ENCODE data around the gene MS4A14.
"Not testable (repeated sequence)": the region's sequence is repeated elsewhere in the genome, so short reads cannot be mapped to it uniquely, and the experiment has no call there.

MS4A14 gene

DNA sequence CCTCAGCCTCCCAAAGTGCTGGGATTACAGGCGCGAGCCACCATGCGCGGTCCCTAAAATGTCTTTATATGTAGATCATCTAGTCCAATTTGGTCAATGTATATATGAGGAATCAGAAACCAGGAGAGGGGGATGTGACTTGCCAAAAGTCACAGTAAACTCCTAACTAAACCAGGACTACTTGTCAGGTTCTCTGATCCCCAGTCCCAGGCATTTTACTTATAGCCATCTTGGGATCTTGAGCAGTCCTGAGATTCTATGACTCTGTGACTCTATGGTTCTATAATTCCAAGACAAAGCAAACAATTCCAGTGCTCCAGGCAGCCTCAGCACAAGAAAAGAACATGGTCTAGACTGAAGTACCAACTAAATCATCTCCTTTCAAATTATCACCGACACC is 33.0 kb downstream of the MS4A14 start, which contains the start of gene MS4A5:
Gene MS4A5, plus strand, starts transcription at position 301 of the 400 bp plus-strand sequence. CDS start 103 bp downstream, outside the sequence.
- peak within 1 kb of the TSS; percentile 26 for H3K27ac Mint-ChIP-seq
- no peaks in the 10 kb centered on the region for H3K9me3 Mint-ChIP-seq
- H3K4me3 Mint-ChIP-seq, result no peak within 1 kb of the TSS
- H3K27me3 Mint-ChIP-seq, result no peaks in the 10 kb centered on the region
- ATAC-seq, result no peak
- no peaks in the 10 kb centered on the region for H3K36me3 Mint-ChIP-seq
- H3K4me1 Mint-ChIP-seq, result peaks cover 6% of the 10 kb centered on the region

DNA sequence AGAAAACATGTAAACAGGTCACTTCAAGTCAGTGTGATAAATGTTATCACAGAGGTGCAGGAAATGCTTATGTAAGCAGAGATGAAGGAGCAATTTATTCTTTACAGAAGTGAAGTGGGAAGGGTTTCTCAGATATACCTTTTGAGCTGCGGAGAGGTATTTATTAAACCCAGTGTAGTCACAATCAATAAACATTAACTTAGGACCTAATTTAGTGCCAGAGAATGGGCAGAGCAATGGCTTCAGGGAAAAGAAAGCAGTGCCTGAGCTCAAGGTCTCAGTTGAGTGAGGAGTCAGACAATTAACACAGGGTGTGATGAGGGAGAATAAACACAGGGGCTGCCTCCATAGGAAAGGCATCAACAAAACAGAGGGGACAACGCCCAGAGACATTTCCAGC is 35.0 kb downstream of the MS4A14 start:
- ATAC-seq, result no peak
- Mint-ChIP-seq H3K27me3 (no peaks in the 10 kb centered on the region), H3K4me1 (peaks cover 6% of the 10 kb centered on the region)

DNA sequence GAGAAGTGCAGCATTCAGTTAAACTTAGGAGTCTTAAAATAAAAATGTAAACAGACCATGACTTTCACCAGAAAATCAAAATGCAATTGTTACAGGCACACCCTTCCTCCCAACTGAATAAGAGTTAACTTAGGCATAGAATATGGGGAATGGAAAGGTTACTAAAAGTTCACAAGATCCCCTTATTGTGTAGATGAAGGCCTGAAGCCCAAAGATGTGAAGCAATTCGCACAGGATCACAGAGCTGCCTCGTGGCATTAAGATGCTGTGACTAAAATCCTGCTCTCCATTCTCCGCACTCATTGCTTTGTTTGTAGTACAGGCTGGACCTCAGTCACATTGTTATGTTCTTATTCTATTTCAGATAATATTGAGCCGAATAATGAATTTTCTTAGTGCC is 37.1 kb downstream of the MS4A14 start:
- Mint-ChIP-seq H3K9me3 (no peaks in the 10 kb centered on the region), H3K36me3 (no peaks in the 10 kb centered on the region), H3K4me3 (no peak overlapping the region), H3K27me3 (no peaks in the 10 kb centered on the region), H3K27ac (no peak overlapping the region), H3K4me1 (peaks cover 6% of the 10 kb centered on the region)
- ATAC-seq, result no peak

More for the DNA sequence above, 35.0 kb downstream of the MS4A14 start:
- Mint-ChIP-seq H3K9me3 (no peaks in the 10 kb centered on the region), H3K36me3 (no peaks in the 10 kb centered on the region), H3K27ac (no peak overlapping the region), H3K4me3 (no peak overlapping the region)

DNA sequence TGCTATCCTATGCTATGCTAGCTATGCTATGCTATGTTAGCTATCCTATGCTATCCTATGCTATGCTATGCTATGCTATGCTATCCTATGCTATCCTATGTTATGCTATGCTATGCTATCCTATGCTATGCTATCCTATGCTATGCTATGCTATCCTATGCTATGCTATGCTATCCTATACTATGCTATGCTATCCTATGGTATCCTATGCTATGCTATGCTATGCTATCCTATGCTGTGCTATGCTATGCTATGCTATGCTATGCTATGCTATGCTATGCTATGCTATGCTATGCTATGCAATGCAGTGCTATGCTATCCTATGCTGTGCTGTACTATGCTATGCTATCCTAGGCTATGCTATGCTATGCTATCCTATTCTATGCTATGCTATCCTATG is 50.8 kb downstream of the MS4A14 start:
- no peak overlapping the region for H3K4me3 Mint-ChIP-seq
- H3K9me3 Mint-ChIP-seq, result no peaks in the 10 kb centered on the region
- H3K4me1 Mint-ChIP-seq, result peaks cover 50% of the 10 kb centered on the region
- H3K27ac Mint-ChIP-seq, result peak overlapping the region; percentile 97
- H3K36me3 Mint-ChIP-seq, result no peaks in the 10 kb centered on the region
- no peak for ATAC-seq
- H3K27me3 Mint-ChIP-seq, result no peaks in the 10 kb centered on the region

DNA sequence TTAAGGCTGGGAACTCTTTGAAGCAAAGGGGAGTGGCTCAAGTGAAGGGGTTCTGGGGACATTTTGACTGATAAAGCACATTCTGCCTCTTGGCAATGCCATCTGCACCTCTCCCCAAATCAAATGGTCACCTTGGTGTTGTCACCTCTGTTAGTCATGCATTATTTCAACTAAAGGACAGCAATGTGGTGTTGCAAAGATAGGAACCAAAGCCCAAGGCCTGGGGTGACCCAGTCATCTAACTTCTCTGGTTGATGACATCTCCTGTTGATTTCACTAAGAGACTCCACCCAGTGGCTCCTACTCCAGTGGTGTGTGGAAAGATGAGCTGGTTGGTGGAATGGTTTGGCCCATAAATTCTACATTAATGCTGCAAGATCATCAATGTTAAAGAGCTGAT is 51.6 kb downstream of the MS4A14 start:
- H3K27me3 Mint-ChIP-seq, result no peaks in the 10 kb centered on the region
- ATAC-seq, result no peak
- no peak overlapping the region for H3K4me3 Mint-ChIP-seq
- H3K9me3 Mint-ChIP-seq, result no peaks in the 10 kb centered on the region
- no peaks in the 10 kb centered on the region for H3K36me3 Mint-ChIP-seq
- peak overlapping the region; percentile 97 for H3K27ac Mint-ChIP-seq
- peaks cover 50% of the 10 kb centered on the region for H3K4me1 Mint-ChIP-seq

DNA sequence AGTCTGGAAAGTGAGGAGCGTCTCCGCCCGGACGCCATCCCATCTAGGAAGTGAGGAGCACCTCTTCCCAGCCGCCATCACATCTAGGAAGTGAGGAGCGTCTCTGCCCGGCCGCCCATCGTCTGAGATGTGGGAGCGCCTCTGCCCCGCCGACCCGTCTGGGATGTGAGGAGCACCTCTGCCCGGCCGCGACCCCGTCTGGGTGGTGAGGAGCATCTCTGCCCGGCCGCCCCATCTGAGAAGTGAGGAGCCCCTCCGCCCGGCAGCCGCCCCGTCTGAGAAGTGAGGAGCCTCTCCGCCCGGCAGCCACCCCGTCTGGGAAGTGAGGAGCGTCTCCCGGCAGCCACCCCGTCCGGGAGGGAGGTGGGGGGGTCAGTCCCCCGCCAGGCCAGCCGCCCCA is 54.9 kb downstream of the MS4A14 start:
- H3K4me3 Mint-ChIP-seq, H3K27ac Mint-ChIP-seq, H3K36me3 Mint-ChIP-seq, H3K9me3 Mint-ChIP-seq, ATAC-seq, H3K27me3 Mint-ChIP-seq: not testable (repeated sequence)
- peaks cover 51% of the 10 kb centered on the region for H3K4me1 Mint-ChIP-seq

DNA sequence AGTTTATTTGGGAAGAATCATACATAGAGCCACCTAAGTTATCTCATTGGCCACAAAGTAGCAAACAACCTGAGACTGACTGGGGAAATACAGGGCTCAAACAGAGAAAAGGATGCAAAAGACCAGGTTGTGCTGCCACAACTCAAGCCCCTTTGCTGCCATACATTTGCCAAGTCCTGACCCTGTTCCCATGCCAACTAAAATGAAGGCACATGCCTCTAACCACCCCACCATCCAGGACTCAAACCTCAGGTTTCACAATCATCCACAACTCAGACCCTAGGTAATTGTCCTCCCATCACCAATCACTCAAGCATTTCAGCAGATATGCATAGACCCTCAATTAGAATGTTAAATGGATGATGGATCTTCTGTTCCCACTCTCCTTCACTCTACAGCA is 58.0 kb downstream of the MS4A14 start:
- Mint-ChIP-seq H3K27ac (peak overlapping the region; percentile 87), H3K4me1 (peaks cover 35% of the 10 kb centered on the region), H3K36me3 (peaks cover 36% of the 10 kb centered on the region), H3K27me3 (no peaks in the 10 kb centered on the region), H3K9me3 (no peaks in the 10 kb centered on the region), H3K4me3 (peak overlapping the region; percentile 46)
- no peak for ATAC-seq

DNA sequence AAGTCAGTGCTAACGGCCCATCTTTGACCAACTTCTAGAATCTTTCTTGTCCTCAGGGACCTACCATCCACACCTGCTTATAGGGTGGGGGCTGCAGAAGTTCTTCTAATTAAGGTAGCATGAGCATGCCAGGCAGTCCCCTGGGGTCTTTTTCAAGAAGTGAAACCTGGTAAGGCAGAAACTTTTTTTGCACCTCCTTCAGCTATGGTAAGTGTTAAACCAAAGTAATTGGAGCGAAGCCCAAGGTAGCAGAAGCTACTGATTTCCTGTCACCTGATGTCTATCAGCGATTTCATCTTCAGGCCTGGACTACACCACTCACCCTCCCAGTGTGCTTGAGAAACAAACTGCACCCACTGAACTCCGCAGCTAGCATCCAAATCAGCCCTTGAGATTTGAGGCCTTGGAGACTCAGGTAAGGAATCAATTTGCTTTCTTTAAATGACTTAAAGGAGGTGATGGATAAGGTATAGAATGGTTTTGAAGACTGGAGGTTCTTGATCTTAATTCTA is 59.3 kb downstream of the MS4A14 start, which contains the start of gene MS4A1:
Gene MS4A1, plus strand, starts transcription at position 317 of the 512 bp plus-strand sequence. CDS start 6,528 bp downstream, outside the sequence.
- peak within 1 kb of the TSS; percentile 87 for H3K27ac Mint-ChIP-seq
- peaks cover 47% of the 10 kb centered on the region for H3K4me1 Mint-ChIP-seq
- ATAC-seq, result peak; percentile 96
- H3K9me3 Mint-ChIP-seq, result no peaks in the 10 kb centered on the region
- H3K4me3 Mint-ChIP-seq, result peak within 1 kb of the TSS; percentile 83
- peaks cover 47% of the 10 kb centered on the region for H3K36me3 Mint-ChIP-seq
- H3K27me3 Mint-ChIP-seq, result no peaks in the 10 kb centered on the region

DNA sequence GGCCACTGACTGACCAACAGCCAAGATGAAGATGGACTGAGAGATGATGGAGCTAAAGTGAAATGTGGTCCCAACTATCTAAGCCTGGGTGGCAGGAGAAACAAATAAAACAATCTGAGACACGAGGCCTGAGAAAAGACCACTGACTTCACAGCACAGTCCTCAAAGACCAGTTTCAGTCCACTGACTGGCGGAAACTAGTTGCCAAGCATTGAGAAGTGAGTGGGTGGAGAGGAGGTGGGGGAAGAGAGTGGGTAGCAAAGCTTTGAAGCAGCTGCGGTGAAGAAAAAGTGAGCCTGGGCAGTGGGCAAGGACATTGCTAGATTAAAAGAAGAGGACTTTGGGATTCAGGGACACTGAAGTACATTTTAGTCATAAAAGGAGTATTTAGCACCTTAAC is 61.3 kb downstream of the MS4A14 start:
- Mint-ChIP-seq H3K4me3 (peak overlapping the region; percentile 83), H3K9me3 (no peaks in the 10 kb centered on the region), H3K27me3 (no peaks in the 10 kb centered on the region), H3K4me1 (peaks cover 66% of the 10 kb centered on the region), H3K27ac (peak overlapping the region; percentile 87), H3K36me3 (peaks cover 64% of the 10 kb centered on the region)
- peak; percentile 55 for ATAC-seq

DNA sequence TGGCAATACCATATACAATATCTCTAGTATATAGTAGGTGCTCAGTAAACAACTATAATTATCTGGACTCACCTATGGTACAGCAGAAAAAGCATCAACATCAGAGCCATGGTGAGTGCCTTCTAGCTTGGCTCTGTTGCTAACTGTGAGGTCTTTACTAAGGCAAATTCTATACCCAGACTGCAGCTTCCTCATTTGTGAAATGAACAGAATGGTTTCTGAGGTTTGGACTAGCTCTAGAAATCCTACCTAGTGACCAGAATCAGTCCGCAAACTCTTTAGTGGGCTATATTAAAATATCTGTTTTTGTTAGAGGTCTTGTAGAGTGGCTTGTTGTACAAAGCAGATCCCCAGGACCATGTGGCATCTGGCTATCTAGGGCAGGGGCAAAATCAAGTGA is 63.1 kb downstream of the MS4A14 start:
- peak overlapping the region; percentile 84 for H3K4me3 Mint-ChIP-seq
- H3K9me3 Mint-ChIP-seq, result no peaks in the 10 kb centered on the region
- peaks cover 72% of the 10 kb centered on the region for H3K4me1 Mint-ChIP-seq
- no peak for ATAC-seq
- H3K36me3 Mint-ChIP-seq, result peaks cover 81% of the 10 kb centered on the region
- peak overlapping the region; percentile 87 for H3K27ac Mint-ChIP-seq
- H3K27me3 Mint-ChIP-seq, result no peaks in the 10 kb centered on the region

Measured in stimulated activated memory B cell treated with anti-CD40 and anti-IgM and Interleukin-4, amounts not matched to agents 10 μg/mL and 1 μg/mL and 100 μg/mL, for 72 hours (primary cell).